ENCODE data around the gene ENOX1.

DNA sequence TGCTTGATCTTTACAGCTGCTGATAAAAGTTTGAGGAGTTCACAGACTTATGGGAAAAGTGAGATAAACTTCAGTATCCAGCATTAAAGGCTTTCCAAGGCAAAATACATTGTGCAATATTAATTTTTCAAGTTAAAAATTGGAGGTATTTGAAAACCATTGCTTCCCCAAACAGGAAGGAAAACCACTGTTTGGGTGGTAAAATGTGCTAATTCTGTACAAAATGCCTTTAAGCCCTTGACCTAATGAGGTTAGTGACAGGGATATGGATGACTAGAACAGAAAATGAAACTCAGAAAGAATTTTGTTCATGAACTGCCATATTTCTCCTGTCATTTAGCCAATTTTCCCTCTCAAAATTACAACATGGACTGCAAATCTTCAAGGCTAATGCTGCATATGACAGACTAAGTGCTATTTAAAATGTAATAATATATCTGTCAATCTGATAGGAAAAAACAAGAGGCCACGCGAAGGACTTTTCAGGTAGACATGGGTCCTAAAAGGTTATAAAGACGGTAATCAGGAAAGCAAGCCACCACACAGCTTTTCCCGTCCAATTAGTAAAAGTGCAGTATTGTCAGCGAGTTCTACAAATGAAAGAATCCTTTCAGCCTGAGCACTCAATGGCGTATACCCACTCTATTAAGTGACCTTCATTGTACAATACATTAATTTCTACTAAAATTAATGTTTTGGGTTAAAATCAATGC, 212.8 kb downstream of the ENOX1 start:
- TF ChIP-seq, protein P1, sequence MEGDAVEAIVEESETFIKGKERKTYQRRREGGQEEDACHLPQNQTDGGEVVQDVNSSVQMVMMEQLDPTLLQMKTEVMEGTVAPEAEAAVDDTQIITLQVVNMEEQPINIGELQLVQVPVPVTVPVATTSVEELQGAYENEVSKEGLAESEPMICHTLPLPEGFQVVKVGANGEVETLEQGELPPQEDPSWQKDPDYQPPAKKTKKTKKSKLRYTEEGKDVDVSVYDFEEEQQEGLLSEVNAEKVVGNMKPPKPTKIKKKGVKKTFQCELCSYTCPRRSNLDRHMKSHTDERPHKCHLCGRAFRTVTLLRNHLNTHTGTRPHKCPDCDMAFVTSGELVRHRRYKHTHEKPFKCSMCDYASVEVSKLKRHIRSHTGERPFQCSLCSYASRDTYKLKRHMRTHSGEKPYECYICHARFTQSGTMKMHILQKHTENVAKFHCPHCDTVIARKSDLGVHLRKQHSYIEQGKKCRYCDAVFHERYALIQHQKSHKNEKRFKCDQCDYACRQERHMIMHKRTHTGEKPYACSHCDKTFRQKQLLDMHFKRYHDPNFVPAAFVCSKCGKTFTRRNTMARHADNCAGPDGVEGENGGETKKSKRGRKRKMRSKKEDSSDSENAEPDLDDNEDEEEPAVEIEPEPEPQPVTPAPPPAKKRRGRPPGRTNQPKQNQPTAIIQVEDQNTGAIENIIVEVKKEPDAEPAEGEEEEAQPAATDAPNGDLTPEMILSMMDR (IDR thresholded peaks at IDR 0.05) = no peak
- no peak for TF ChIP-seq POLR2A (IDR thresholded peaks at IDR 0.05)
